NB4 (cell line): ENCODE results near the gene TSSK2.

Source experiments
- DNase-seq: peaks from one replicate; pipeline ENCODE4 v3.0.0; 2010; ENCODE audit warnings: low read depth
- H3K4me3 ChIP-seq: one replicate; pipeline ENCODE4 v1.5.1; 2011; ENCODE audit warnings: mild to moderate bottlenecking, low read depth, low read length, moderate library complexity
- CTCF ChIP-seq: IDR thresholded peaks from one replicate; pipeline ENCODE4 v1.5.1; 2012; ENCODE audit warnings: low read depth, low read length
- MAX ChIP-seq: IDR thresholded peaks from 2 replicates; pipeline ENCODE4 v1.6.1; 2011; ENCODE audit warnings: low read depth, low read length
- MYC ChIP-seq: IDR thresholded peaks from 2 replicates; pipeline ENCODE4 v1.6.1; 2011; ENCODE audit warnings: low read depth, low read length
- POLR2A ChIP-seq: IDR thresholded peaks from 2 replicates; pipeline ENCODE4 v1.6.1; 2011; ENCODE audit warnings: mild to moderate bottlenecking; ENCODE audit not compliant: insufficient read length; ENCODE audit errors: extremely low read depth

The TSSK2 gene

GRCh38 chr22:19180234-19180633 lies 49.1 kb downstream of the TSSK2 start:
- TF ChIP-seq MYC (no peak), CTCF (no peak), MAX (no peak), POLR2A (no peak)
- DNase-seq, result no peak
- H3K4me3 ChIP-seq, result no peak overlapping the region

GRCh38 chr22:19180740-19181410 lies 49.8 kb downstream of the TSSK2 start:
- H3K4me3 ChIP-seq, result no peak overlapping the region
- TF ChIP-seq MYC, result no peak
- no peak for DNase-seq

GRCh38 chr22:19181786-19182471 lies 50.8 kb downstream of the TSSK2 start:
- TF ChIP-seq MAX, result no peak
- peak; percentile 45 for DNase-seq
- H3K4me3 ChIP-seq, result no peak overlapping the region
